Ishikawa (cell line): Measurements from ENCODE around the gene TMPRSS2.

ENCODE experiments used
- CEBPB ChIP-seq: IDR thresholded peaks from 2 replicates; pipeline ENCODE4 v1.6.1; 2012
- CREB1 ChIP-seq: IDR thresholded peaks from 2 replicates; pipeline ENCODE4 v1.6.1; 2012; ENCODE audit warnings: low read depth
- EGR1 ChIP-seq: IDR thresholded peaks from 2 replicates; pipeline ENCODE4 v1.6.1; 2012
- EP300 ChIP-seq: IDR thresholded peaks from 2 replicates; pipeline ENCODE4 v1.6.1; 2012; ENCODE audit warnings: borderline replicate concordance
- FOXM1 ChIP-seq: IDR thresholded peaks from 2 replicates; pipeline ENCODE4 v1.6.1; 2012; ENCODE audit warnings: low read depth, borderline replicate concordance
- NFIC ChIP-seq: IDR thresholded peaks from 2 replicates; pipeline ENCODE4 v1.6.1; 2012
- RAD21 ChIP-seq: IDR thresholded peaks from 2 replicates; pipeline ENCODE4 v1.6.1; 2012; ENCODE audit warnings: low read depth
- TAF1 ChIP-seq: IDR thresholded peaks from 2 replicates; pipeline ENCODE4 v1.6.1; 2012; ENCODE audit warnings: low read depth, mild to moderate bottlenecking
- TEAD4 ChIP-seq: IDR thresholded peaks from 2 replicates; pipeline ENCODE4 v1.6.1; 2012
- YY1 ChIP-seq: IDR thresholded peaks from 2 replicates; pipeline ENCODE4 v1.6.1; 2012; ENCODE audit warnings: low read depth
- ZBTB7A ChIP-seq: IDR thresholded peaks from 2 replicates; pipeline ENCODE4 v1.6.1; 2012; ENCODE audit warnings: low read depth
- TF ChIP-seq, protein P1 (sequence below): IDR thresholded peaks from 2 replicates; pipeline ENCODE4 v1.6.1; 2012
- TF ChIP-seq, protein P2 (sequence below): IDR thresholded peaks from 2 replicates; pipeline ENCODE4 v1.6.1; 2012; ENCODE audit warnings: low read depth, mild to moderate bottlenecking
- TF ChIP-seq, protein P3 (sequence below): IDR thresholded peaks from 2 replicates; pipeline ENCODE4 v1.6.1; 2012

TMPRSS2 gene

DNA sequence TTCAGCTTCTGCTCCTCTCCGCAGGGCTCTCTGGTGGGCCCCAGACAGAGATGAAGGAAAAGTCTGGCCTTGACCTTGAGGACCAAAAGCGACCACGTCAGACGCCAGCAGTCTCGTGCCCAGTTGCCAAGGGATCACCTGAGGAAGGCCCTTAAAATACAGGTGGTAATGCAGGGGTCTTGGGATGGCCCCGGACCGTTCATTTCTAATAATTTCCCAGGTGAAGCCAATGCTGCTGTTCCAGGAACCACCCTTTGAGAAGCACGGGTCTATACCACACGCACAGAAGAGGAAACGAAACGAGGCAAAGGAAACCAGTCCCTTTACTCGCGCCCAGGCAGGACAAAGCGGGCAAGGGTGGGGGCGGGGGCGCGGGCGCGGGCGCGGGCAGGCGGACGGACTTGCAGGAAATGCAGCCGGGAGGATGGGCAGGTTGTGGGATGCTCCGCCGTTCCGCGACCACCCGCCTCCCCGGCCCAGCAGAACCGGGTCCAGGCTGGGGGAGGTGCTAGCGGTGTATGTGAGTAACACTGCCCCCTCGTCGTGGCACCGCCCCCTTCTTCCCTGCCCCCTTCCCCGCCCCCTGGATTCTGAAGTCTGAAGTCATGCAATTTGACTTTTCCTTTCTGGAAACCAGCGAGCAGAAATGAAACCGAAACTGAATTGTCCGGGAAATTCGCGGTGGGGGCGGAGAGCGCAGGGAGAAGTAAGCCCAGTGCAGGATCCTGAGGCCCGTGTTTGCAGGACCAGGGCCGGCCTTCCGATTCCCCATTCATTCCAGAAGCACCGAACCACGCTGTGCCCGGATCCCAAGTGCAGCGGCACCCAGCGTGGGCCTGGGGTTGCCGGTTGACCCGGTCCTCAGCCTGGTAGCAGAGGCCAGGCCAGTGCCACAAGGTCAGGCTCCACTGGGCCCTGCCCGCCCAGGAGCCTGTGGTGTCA is 87.8 kb downstream of the TMPRSS2 start:
- TF ChIP-seq NFIC (no peak), EP300 (no peak), CEBPB (no peak), TAF1 (0 out of 2 replicates have a peak, but pooled peaks have one; percentile 28), EGR1 (no peak), ZBTB7A (peak; percentile 10; the same call in 1 of the 2 replicates), FOXM1 (no peak), CREB1 (no peak), YY1 (no peak)
- TF ChIP-seq, protein P1, sequence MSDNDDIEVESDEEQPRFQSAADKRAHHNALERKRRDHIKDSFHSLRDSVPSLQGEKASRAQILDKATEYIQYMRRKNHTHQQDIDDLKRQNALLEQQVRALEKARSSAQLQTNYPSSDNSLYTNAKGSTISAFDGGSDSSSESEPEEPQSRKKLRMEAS: no peak
- TF ChIP-seq, protein P2, sequence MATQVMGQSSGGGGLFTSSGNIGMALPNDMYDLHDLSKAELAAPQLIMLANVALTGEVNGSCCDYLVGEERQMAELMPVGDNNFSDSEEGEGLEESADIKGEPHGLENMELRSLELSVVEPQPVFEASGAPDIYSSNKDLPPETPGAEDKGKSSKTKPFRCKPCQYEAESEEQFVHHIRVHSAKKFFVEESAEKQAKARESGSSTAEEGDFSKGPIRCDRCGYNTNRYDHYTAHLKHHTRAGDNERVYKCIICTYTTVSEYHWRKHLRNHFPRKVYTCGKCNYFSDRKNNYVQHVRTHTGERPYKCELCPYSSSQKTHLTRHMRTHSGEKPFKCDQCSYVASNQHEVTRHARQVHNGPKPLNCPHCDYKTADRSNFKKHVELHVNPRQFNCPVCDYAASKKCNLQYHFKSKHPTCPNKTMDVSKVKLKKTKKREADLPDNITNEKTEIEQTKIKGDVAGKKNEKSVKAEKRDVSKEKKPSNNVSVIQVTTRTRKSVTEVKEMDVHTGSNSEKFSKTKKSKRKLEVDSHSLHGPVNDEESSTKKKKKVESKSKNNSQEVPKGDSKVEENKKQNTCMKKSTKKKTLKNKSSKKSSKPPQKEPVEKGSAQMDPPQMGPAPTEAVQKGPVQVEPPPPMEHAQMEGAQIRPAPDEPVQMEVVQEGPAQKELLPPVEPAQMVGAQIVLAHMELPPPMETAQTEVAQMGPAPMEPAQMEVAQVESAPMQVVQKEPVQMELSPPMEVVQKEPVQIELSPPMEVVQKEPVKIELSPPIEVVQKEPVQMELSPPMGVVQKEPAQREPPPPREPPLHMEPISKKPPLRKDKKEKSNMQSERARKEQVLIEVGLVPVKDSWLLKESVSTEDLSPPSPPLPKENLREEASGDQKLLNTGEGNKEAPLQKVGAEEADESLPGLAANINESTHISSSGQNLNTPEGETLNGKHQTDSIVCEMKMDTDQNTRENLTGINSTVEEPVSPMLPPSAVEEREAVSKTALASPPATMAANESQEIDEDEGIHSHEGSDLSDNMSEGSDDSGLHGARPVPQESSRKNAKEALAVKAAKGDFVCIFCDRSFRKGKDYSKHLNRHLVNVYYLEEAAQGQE: no peak
- TF ChIP-seq, protein P3, sequence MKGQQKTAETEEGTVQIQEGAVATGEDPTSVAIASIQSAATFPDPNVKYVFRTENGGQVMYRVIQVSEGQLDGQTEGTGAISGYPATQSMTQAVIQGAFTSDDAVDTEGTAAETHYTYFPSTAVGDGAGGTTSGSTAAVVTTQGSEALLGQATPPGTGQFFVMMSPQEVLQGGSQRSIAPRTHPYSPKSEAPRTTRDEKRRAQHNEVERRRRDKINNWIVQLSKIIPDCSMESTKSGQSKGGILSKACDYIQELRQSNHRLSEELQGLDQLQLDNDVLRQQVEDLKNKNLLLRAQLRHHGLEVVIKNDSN: no peak

DNA sequence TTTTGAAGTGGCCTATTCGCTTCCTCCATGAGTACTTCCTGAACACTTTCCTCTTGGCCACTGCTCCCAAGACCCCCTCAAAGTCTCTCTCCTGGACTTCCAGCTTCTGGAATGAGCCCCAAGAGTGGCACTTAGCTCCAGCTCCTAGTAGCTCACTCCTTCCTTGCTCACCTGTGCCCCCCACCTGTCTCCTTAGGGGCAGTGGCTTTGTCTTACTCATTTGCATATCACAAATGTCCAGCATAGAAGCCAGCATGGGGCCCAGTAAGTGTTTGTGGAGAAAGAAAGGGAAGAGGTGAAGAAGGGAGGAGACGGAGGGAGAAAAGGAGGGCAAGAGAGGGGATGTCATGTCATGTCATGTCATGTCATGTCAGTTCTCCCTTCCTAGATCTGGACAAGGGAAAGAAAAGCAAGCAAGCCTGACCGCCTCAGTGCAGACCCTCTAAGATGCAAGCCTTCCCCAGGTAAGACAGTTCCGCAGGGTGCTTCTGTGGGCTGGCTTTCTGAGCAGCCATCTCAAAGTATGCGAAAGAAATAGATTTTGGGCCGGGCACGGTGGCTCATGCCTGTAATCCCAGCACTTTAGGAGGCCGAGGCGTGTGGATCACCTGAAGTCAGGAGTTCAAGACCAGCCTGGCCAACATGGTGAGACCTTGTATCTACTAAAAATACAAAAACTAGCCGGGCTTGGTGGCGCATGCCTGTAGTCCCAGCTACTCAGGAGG is 88.8 kb downstream of the TMPRSS2 start:
- TF ChIP-seq YY1 (no peak), RAD21 (no peak), FOXM1 (no peak), TEAD4 (no peak)
- TF ChIP-seq, protein P2: no peak

DNA sequence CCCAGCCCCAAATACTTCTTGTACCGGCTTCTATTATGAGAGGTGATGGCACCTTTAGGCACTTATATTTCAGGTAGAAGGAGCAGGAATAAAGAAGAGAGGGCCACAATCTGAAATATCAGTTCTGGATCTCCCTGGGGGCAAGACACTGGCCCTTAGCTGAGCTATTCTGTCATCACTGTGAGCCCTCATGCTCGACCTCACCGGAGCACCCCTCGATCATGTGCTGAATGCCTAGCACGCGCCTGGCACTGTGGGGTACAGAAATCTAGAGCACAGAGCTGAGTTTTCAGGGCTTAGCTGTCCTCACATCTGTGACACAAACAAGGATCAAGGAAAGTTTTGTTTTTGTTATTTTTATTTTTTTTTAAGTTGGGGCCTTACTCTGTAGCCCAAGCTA is 89.6 kb downstream of the TMPRSS2 start:
- no peak for TF ChIP-seq TEAD4
- no peak for TF ChIP-seq NFIC
- TF ChIP-seq, protein P3: no peak
